GM18867 (cell line): ENCODE measurements around the gene RPS18.
"Not testable (repeated sequence)": the region's sequence is repeated elsewhere in the genome, so short reads cannot be mapped to it uniquely, and the experiment has no call there.

Experiments used
- ATAC-seq: cut with Tn5 transposase; IDR thresholded peaks from one replicate; pipeline ENCODE4 v1.9.1; 2021; ENCODE audit warnings: mild to moderate bottlenecking, moderate library complexity; ENCODE audit not compliant: unreplicated experiment

The RPS18 gene

DNA sequence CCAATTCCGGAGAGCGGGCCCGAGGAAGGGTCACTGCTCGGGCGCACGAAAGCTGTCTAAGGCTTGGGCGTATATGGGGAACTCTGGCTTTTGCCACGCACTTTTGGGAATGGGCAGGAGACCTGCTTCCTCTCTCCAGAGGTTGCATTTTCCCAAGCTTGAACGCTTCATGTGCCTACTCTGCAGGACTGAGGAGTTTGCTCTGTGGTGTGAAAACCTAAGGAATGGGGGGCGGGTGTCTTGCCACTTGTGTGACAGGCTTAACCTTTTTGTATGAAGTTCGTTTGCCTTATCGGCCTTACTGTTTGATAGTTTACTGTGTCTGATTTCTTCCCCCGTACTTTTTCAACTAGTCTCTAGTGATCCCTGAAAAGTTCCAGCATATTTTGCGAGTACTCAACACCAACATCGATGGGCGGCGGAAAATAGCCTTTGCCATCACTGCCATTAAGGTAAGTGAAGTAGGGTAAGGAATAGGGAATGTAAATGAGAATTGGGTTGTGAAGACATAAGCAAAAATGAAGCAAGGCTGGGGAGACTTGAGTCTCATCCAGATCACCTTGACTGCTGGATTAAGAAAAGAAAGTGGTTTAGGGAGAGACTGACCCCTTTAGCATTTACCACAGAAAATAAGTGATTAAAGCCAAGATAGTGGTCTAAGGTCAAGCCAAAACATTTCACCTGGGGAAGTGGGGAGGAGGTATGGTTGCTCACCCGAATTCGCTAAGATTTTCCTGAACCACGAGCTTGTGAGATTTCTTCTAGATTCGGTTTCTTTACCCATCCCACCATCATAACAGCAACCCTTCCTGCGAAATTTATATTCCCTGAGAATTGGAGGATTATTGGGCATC is 627 bp downstream of the RPS18 start:
- ATAC-seq = no peak

DNA sequence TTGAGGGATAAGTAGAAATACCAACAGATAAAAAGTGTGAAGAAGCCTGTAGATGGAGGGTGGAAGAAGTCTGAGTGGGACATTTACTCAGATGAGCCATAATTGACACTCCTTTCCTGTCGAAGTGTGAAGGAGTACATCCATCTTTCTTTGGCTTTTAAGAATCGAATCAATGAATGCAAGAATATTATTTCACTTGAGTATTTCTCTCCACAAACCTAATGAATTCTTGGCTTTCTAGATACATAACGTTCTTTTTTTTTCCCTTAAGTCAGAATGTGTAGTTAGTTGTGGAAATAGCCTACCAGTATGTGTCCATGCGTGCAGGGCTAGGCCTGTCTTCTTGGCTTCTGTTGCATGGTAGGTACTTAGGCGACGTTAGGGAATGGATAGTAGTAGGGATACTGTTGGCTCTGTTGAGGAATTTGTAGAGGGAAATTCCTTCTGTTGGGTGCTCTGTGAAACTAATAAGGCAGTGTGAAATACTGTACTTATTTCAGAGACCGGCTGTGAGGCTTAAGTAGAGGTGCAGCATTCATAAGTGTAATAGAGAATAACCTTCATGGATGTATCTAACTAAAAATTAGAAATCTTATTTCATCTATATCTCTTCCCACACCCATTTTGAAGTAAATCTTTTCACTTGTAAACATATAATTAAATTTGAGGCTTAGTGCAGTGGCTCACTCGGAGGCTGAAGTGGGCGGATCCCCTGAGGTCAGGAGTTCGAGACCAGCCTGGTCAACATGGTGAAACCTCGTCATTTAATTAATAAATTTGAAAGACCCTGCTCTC is 1.5 kb downstream of the RPS18 start:
- no peak for ATAC-seq

DNA sequence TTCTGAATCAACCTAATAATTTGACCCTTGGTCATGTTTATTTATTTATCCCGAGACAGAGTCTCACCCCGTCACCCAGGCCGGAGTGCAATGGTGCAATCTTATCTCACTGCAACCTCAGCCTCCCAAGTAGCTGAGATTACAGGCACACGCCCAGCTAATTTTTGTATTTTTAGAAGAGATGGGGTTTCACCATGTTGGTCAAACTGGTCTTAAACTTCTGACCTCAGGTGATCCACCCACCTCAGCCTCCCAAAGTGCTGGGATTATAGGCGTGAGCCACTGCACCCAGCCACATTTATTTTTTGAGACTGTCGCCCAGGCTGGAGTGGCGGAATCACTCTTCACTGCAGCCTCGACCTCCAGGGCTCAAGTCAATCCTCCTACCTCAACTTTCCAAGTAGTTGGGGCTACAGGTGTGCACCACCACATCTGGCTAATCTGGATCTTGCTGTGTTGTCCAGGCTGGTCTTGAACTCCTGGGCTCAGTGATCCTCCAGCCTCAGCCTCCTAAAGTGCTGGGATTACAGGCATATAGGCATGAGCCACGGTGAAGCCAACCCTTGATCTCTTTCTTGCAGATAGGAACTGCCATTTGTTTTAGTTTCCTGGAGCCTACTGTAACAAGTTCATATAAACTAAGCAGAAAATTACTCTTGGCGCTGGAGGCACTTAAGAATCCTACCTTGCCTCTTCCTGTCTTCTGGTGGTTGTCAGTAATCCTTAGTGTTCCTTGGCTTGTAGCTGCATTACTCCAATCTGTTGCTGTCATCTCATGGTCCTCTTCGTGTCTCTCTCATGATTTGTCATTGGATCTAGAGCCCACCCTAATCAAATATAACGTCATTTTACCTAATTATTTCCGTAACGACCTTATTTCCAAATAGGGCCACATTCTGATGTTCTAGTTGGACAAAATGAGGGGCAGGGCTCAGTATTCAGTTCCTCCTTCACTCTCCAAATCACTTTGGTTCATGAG is 2.3 kb downstream of the RPS18 start:
- no peak for ATAC-seq

DNA sequence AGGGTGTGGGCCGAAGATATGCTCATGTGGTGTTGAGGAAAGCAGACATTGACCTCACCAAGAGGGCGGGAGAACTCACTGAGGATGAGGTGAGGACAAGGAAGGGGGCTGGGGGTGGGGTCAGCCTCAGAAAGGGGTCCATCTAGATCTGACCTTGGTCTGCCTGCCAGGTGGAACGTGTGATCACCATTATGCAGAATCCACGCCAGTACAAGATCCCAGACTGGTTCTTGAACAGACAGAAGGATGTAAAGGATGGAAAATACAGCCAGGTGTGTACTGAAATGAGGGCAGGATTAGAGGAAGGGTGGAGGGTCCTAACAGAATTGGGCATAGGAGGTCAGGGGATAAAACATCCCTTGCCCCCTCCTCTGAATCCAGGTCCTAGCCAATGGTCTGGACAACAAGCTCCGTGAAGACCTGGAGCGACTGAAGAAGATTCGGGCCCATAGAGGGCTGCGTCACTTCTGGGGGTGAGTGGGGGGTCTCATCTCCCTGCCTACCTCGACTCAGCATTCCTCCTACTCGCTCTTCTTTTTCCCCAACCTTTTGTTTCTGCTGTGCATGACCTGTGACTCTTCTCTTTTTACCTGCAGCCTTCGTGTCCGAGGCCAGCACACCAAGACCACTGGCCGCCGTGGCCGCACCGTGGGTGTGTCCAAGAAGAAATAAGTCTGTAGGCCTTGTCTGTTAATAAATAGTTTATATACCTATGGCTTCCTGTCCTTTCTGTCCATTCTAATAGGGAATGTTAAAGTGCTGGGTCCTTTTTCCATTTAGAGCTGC is 4.1 kb downstream of the RPS18 start:
- not testable (repeated sequence) for ATAC-seq

DNA sequence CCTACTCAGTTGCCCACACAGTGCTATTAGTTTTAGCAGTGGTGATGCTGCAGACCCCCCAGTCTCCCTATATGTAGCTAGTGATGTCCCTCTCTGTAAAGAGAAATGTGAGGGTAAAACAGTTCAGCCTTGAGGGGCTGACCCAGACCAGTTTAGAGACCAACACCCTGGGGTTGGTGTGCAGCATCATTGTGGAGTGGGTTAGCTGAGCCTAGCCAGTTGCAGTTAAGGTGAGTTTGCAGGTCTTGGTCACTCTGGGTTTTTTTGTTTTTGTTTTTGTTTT is 4.6 kb downstream of the RPS18 start:
- ATAC-seq = no peak

DNA sequence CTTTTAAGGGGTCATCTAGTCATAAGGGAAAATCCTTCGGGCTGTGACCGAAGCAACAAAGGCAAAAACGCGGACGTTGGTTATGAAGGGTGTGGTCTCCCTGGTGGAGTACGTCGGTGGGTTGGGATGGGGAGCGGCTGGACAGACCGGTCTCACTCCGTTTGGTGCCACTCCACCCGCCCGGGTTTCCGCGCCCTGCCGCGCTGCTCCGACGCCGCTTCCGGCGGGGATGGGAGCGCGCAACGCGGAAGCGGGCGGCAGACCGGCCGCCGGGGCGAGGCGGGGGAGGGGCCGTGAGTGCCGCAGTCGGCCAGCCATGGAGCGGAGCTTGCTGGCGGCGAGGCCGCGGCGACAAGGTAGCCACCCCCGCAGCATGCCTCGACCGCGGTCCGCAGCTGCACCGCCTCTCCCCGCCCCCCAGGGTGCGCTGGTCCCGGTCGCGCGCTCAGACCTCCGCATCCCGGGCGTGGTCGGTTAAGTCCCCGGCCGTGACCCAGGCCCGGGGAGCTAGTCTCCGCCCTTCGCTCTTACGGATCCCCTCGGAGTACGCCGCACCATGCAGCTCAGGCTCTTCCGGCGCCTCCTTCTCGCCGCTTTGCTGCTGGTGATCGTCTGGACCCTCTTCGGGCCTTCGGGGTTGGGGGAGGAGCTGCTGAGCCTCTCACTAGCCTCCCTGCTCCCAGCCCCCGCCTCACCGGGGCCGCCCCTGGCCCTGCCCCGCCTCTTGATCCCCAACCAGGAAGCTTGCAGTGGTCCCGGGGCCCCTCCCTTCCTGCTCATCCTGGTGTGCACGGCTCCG is 5.2 kb downstream of the RPS18 start, which contains the start of gene B3GALT4:
Gene B3GALT4 (plus strand): TSS at position 260 of the 799 bp plus-strand sequence. CDS start 297 bp downstream, at position 557.
- ATAC-seq = peak; percentile 49

DNA sequence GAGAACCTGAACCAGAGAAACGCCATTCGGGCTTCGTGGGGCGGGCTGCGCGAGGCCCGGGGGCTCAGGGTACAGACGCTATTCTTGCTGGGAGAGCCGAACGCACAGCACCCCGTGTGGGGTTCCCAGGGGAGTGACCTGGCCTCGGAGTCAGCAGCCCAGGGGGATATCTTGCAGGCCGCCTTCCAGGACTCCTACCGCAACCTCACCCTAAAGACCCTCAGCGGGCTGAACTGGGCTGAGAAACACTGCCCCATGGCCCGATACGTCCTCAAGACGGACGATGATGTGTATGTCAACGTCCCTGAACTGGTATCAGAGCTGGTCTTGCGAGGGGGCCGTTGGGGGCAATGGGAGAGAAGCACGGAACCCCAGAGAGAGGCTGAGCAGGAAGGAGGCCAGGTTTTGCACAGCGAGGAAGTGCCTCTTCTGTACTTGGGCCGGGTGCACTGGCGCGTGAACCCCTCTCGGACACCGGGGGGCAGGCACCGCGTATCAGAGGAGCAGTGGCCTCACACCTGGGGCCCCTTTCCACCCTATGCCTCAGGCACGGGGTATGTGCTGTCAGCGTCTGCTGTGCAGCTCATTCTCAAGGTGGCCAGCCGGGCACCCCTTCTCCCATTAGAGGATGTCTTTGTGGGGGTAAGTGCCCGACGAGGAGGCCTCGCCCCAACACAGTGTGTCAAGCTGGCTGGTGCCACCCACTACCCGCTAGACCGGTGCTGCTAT is 6.0 kb downstream of the RPS18 start:
- ATAC-seq = peak; percentile 14

DNA sequence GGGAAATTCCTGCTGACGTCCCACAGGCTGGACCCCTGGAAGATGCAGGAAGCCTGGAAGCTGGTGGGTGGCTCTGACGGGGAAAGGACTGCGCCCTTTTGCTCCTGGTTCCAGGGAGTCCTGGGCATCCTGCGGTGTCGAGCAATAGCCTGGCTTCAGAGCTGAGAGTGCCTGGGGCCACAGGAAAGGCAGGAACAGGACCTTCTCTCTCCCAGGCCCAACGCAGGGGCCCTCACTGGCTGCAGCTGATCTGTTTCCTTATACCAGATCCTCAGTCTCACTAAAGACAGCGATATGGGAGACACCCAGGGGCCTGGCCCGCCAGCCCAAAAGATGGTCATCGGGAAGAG is 6.5 kb downstream of the RPS18 start:
- no peak for ATAC-seq

DNA sequence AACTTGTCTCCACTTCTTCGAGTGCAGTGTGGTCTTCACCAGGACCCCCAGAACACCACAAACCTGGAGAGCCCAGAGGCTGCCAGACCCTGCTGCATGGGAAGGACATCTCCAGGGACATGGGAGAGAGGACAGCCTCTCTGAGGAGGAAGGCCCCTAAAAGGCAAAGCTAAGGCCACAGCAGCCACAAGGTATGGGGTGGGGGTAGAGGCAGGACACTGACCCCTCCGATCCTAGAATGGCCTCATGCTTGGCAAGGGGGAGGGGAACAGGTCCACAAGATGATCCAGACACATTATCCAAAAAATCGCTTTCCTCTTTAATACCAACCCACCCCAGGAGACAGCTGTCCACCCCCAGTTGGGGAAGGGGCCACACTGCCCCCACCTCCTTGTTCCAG is 6.9 kb downstream of the RPS18 start:
- no peak for ATAC-seq

DNA sequence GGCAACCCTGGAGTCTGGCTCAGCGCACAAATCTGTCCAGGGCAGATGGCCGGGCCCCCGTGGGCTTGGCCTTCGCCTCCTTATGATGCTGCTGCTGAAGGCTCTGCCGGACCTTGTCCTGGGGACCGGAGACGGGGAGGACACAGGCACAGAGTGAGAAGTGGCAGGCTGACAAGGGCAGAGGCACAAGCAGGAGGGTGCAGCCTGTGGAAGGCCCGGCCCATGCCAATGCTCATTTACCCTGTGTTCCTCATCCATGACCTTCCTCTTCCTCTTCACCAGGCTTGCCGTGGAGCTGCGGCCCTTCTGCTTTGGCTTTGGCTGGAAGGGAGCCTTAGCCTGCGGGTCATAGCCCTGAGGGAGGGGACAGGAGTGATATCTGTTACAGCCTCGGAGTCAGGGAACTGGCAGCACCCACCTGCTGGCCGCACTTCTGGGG is 7.4 kb downstream of the RPS18 start:
- no peak for ATAC-seq

DNA sequence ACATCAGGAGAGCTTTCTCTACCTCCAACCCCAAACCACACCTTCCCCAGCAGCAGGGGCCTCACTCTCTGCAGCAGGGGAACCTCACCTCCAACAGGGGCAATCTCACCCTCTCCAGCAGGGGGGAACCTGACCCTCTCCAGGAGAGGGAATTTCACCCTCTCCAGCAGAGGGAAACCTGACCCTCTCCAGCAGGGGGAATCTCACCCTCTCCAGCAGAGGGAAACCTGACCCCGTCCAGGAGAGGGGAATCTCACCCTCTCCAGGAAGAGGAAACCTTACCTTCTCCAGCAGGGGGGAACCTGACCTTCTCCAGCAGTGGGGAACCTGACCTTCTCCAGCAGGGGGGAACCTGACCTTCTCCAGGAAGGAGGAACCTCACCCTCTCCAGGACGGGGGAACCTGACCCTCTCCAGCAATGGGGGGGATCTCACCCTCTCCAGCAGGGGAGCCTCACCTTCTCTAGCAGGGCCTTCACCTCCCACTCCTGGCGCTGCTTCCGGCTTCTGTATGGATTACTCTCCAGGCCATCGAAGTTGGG is 8.2 kb downstream of the RPS18 start:
- no peak for ATAC-seq

DNA sequence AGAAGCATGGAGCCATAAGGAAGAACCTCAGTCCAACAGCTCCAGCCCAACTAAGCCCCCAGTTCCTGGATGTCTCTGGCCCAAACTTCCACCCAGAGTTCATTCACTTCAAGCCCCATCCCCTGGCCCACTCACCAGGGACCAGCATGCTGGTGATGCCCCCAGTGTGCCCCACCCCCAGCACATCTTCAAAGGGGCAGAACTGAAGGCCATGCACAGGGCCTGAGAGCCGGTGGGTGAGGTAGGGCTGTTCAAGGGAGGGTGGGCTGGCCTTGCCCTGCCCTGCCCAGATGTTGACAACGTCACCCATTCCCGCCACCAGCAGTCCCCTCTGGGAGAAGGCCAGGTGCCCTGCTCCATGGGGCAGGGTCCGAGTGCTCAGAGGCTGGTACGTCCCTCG is 8.7 kb downstream of the RPS18 start:
- no peak for ATAC-seq

DNA sequence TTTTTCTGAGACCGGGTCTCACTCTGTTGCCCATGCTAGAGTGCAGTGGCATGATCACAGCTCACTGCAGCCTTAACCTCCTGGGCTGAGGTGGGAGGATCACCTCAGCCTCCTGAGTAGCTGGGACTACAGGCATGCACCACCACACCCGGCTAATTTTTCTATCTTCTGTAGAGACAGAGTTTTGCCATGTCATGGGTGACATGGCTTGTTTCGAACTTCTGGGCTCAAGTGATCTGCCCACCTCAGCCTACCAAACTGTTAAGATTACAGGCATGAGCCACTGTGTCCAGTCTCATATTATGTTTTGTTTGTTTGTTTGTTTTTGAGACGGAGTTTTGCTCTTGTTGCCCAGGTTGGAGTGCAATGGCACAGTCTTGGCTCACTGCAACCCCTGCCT is 13.3 kb downstream of the RPS18 start:
- not testable (repeated sequence) for ATAC-seq

DNA sequence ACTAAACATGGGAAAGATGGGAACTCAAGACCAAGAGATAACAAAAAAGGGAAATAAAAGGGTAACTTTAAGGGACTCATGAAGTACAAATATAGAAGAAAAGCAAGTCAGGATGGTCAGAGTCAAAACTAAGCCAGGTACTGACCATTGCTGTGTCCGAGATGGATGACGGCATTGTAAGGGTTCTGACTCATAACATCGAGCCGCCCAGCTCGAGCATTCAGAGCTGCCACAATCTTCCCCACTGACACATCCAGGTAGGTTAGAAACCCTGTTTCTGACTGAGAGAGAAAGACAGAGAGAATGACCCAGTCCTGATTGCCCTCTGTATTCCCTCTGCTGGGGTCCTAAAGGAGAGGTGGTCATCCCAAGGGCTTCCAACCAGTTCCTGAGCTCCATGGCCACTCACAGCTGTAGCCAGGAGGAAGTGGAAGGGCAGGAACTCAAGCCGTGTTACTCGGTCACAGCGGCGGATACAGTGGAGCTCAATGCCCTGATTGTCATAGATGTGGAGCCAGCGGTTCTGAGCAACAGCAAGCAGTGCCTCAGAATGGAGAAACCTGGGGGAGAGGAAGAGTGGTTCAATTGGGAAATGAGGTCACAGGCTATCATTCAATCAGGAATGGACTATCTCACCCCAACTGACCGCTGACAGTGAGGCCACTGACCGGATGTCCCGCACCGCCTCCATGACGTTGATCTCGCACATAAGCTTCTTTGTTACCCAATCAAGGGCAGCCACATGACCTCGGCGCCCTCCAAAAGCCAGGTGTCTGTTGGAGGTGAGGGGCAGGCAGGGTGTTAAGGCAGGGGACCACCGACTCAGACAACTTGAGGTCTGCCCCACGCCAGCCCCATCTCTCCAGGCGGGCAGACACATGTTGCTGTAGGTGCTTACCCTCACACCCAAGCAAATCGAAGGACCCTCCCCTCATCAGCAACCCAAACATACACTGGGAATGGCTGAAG is 15.4 kb downstream of the RPS18 start:
- ATAC-seq = no peak

DNA sequence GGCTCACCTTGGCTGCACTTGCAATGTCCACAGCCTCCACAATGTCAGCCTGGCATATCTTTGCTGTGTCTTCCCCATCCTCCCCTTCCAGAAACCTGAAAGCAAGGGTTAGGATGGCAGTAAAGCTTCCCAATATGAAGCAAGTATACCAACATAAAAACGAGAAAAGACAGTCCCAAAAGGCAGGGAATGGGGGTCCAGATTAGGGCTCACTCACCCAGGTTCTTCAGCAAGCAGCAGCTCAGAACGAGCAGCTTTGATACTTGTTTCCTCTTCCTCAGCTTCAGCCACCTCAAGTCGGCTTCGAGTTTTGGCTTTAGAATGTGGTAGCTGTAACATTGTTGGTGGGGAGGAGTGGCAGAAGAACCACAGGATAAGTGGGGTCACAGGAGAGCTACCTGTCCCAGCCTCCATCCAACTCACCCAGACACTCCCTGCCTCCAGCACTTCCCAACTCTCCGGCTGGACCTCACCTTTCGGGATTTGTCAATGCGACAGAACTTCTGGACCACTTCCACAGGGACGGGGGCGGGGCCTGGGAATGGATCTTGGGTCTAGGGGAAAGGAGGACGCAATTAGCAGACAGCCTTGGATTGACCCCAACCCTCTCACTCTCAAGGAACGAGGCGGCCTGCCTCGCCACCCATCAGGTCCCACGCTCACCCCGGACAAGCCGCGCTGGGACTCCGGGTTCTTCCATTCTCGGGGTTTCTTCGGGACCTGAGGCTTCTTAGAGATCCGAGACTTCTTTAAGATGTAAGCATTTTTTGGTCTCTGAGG is 16.5 kb downstream of the RPS18 start:
- ATAC-seq = no peak

DNA sequence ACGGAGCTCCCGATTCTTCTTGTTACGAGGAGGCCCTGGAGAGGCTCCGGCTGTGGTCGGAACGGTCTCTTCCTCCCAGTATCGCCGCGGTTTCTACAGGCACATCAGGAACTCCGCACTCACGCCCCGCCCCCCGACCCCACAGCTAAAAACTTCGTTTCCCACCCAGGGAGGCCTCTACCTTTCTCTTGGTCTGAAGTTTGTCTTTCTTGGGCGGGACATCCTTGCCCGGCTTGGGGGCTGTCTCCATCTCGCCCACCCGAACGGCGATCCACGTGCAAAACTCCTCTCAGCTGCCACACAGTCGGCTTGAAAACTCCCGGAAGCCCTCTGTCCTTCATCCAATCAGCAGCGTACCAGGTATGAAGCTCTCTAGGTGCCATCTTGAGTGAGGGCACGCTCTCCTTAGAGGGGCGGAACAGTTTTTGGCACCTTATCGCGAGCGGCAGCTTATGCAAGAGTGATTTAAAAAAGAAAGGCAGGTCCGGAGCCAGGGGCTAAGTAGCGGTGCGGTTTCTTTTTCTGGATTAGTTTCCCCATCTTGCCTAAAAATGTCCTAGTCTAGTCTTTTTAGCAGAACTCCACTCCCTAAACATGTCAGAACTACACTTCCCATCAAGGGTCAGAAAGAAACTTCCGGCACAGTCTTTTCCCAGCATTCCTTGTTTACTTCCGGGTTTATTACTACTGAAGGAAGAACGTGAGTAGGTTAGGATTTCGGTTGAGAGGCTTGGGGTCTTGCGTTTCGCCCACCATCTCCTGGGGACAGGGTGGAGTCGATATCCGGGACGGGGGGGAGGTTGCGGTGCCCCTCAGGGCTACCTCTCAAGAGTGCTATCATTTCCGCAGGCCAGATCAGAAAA is 17.3 kb downstream of the RPS18 start, which contains the start of the genes PFDN6 and WDR46:
Gene PFDN6 (plus strand): TSS at position 681 of the 863 bp plus-strand sequence. CDS start 256 bp downstream, outside the sequence.
Gene WDR46 (minus strand): TSS at position 319 of the 863 bp plus-strand sequence. CDS start 69 bp downstream, at position 250.
- ATAC-seq = peak; percentile 84
